Measurements from ENCODE around the gene SUSD3. TPM values are rescaled to one million over a fixed set of nuclear protein-coding genes. Genes with fewer than 3 reads are reported as not detected.

SUSD3 gene
- total and polyA plus RNA-seq, 2 of the 4 experiments (the other 2 are of a cell fraction) = 0.54 to 1.5 TPM

GRCh38 chr9:93065135-93065720, 6.7 kb downstream of the SUSD3 start:
- WGBS, 2 experiments (ENCODE audit: extremely low coverage in 2 of 2, insufficient read length in 1 of 2) = no CpG with 5 or more reads among the region's 15 CpGs
- Histone ChIP-seq H2BK20ac (ENCODE audit: low read depth, low read length) (no peak overlapping the region), H3K23ac (ENCODE audit: low read depth, low read length) (no peak overlapping the region), H3K14ac (replicated peaks; ENCODE audit: low read depth, low read length) (no peak overlapping the region), H2BK15ac (ENCODE audit: low read depth, low read length) (no peak overlapping the region), H3K27ac (ENCODE audit: insufficient read depth, low read length) (no peak overlapping the region), H4K91ac (ENCODE audit: insufficient read depth, low read depth, low read length) (no peak overlapping the region), H2AFZ (replicated peaks; ENCODE audit: low read length, poor library complexity) (no peak overlapping the region), H2AK9ac (replicated peaks; ENCODE audit: low read depth, low read length, poor library complexity) (no peak overlapping the region), H4K20me1 (ENCODE audit: insufficient read depth, low read length) (no peaks in the 10 kb centered on the region), H3K18ac (ENCODE audit: low read depth, low read length) (no peak overlapping the region), H3K36me3 (ENCODE audit: control insufficient read depth, insufficient read depth, low read length) (no peaks in the 10 kb centered on the region), H3K9ac (ENCODE audit: low read depth, low read length) (no peak overlapping the region), H4K5ac (ENCODE audit: low read depth, low read length) (no peak overlapping the region), H2BK5ac (ENCODE audit: low read depth, low read length, poor library complexity, severe bottlenecking) (no peak overlapping the region), H3K9me1 (ENCODE audit: insufficient read depth, low read length) (no peaks in the 10 kb centered on the region; the same call in 1 of the 2 replicates), H3K56ac (ENCODE audit: extremely low read depth, insufficient read depth, low read length) (no peak overlapping the region), H3K4me3 (ENCODE audit: insufficient read depth, low read depth, low read length) (no peak overlapping the region), H3K4ac (ENCODE audit: low read depth, low read length) (no peak overlapping the region), H3K4me1 (ENCODE audit: control insufficient read depth, insufficient read depth, low read length) (peaks cover 2% of the 10 kb centered on the region; the same call in 1 of the 2 replicates), H2BK120ac (ENCODE audit: low read depth, low read length) (no peak overlapping the region), H4K8ac (ENCODE audit: low read depth in 2 of 2, low read length in 2 of 2) (no peak overlapping the region), H3K4me2 (ENCODE audit: low read depth, low read length) (no peak overlapping the region), H3K9me3 (ENCODE audit: control insufficient read depth, insufficient read depth, low read length) (no peaks in the 10 kb centered on the region), H2AK5ac (ENCODE audit: low read depth, low read length) (no peak overlapping the region), H3K79me1 (ENCODE audit: low read depth in 1 of 2, low read length in 2 of 2) (no peaks in the 10 kb centered on the region), H3K27me3 (ENCODE audit: control insufficient read depth, insufficient read depth, low read length) (peaks cover 4% of the 10 kb centered on the region; the same call in 1 of the 2 replicates)
- no peak for TF ChIP-seq POLR2A (IDR thresholded peaks at IDR 0.05; ENCODE audit: low read depth, low read length)
- dilution Hi-C loops (cut with HindIII; ENCODE audit: low sequenced_read_pairs, unreplicated experiment) = no loop called here
- ATAC-seq (ENCODE audit: low read depth) (no peak), DNase-seq (no peak)
- in situ Hi-C loops (cut with MboI; ENCODE audit: low sequenced_read_pairs) = no loop called here
- no TSS peak for BruUV-seq (replicated peaks)
- intact Hi-C loops (cut with micrococcal nuclease) = no loop called here
- CTCF ChIA-PET = no interaction called here
- POLR2A ChIA-PET (ENCODE audit: unreplicated experiment) = no interaction called here
